ENCODE results near the gene ELANE.

GRCh38 chr19:872266-872951, 20.3 kb downstream of the ELANE start:
- TF ChIP-seq POLR2A (IDR thresholded peaks at IDR 0.05), result no peak
- no peak for TF ChIP-seq CTCF (IDR thresholded peaks at IDR 0.05)

Data from thyroid gland (tissue), 4 donors.